Measurements from ENCODE around the gene HAND2. TPM values are rescaled to one million over a fixed set of nuclear protein-coding genes. Genes with fewer than 3 reads are reported as not detected.

Gene HAND2
- total RNA-seq, 1 donor from 2014 or later = not detected

GRCh38 chr4:173498771-173499170 lies 31.3 kb downstream of the HAND2 start:
- H3K36me3 ChIP-seq (ENCODE audit: insufficient read depth, low read length) = no peaks in the 10 kb centered on the region
- no peak overlapping the region for H2AFZ ChIP-seq (ENCODE audit: low read depth, low read length)
- no peak for DNase-seq (ENCODE audit: low read depth)
- Mint-ChIP-seq H3K4me3 (ENCODE audit: unreplicated experiment) (no peak overlapping the region), H3K4me1 (ENCODE audit: low read depth, unreplicated experiment) (peaks cover 5% of the 10 kb centered on the region), H3K9me3 (ENCODE audit: unreplicated experiment) (peaks cover 24% of the 10 kb centered on the region), H3K36me3 (ENCODE audit: low read depth, unreplicated experiment) (peaks cover 5% of the 10 kb centered on the region), H3K27ac (ENCODE audit: unreplicated experiment) (no peak overlapping the region), H3K27me3 (ENCODE audit: low read depth, unreplicated experiment) (peaks cover 82% of the 10 kb centered on the region)
- FAIRE-seq = no peak
- no peak overlapping the region for H3K9ac ChIP-seq (ENCODE audit: low read length)
- no peak overlapping the region for H3K4me2 ChIP-seq (ENCODE audit: low read length)
- peaks cover 6% of the 10 kb centered on the region for H3K4me1 ChIP-seq (ENCODE audit: insufficient read depth, low read length)
- no peak overlapping the region for H3K27ac ChIP-seq (ENCODE audit: low read depth, low read length)
- H3K79me2 ChIP-seq (ENCODE audit: insufficient read depth, low read length) = no peaks in the 10 kb centered on the region
- TF ChIP-seq, protein P1, sequence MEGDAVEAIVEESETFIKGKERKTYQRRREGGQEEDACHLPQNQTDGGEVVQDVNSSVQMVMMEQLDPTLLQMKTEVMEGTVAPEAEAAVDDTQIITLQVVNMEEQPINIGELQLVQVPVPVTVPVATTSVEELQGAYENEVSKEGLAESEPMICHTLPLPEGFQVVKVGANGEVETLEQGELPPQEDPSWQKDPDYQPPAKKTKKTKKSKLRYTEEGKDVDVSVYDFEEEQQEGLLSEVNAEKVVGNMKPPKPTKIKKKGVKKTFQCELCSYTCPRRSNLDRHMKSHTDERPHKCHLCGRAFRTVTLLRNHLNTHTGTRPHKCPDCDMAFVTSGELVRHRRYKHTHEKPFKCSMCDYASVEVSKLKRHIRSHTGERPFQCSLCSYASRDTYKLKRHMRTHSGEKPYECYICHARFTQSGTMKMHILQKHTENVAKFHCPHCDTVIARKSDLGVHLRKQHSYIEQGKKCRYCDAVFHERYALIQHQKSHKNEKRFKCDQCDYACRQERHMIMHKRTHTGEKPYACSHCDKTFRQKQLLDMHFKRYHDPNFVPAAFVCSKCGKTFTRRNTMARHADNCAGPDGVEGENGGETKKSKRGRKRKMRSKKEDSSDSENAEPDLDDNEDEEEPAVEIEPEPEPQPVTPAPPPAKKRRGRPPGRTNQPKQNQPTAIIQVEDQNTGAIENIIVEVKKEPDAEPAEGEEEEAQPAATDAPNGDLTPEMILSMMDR (IDR thresholded peaks at IDR 0.05; ENCODE audit: insufficient read depth, low read depth, low read length) = no peak
- no peak for TF ChIP-seq EZH2 (IDR thresholded peaks at IDR 0.05; ENCODE audit: insufficient read depth, low read length)
- H3K4me3 ChIP-seq (ENCODE audit: insufficient read depth, low read depth, low read length) = no peak overlapping the region
- no peaks in the 10 kb centered on the region for H4K20me1 ChIP-seq (ENCODE audit: insufficient read depth, low read length)
- peaks cover 12% of the 10 kb centered on the region for H3K9me3 ChIP-seq (ENCODE audit: insufficient read depth, low read depth, low read length)
- peaks cover 65% of the 10 kb centered on the region for H3K27me3 ChIP-seq (ENCODE audit: insufficient read depth, low read length)

- no peak overlapping the region for H3K4me3 ChIP-seq (ENCODE audit: insufficient read depth, low read depth, low read length)
- FAIRE-seq (no peak), DNase-seq (ENCODE audit: low read depth) (no peak)
- peaks cover 5% of the 10 kb centered on the region for H3K4me1 Mint-ChIP-seq (ENCODE audit: low read depth, unreplicated experiment)
- TF ChIP-seq, protein P1 (IDR thresholded peaks at IDR 0.05; ENCODE audit: insufficient read depth, low read depth, low read length) = no peak
- no peak for TF ChIP-seq EZH2 (IDR thresholded peaks at IDR 0.05; ENCODE audit: insufficient read depth, low read length)
- peaks cover 6% of the 10 kb centered on the region for H3K4me1 ChIP-seq (ENCODE audit: insufficient read depth, low read length)
- H3K4me3 Mint-ChIP-seq (ENCODE audit: unreplicated experiment) = no peak overlapping the region
- no peak overlapping the region for H3K9ac ChIP-seq (ENCODE audit: low read length)
- no peaks in the 10 kb centered on the region for H3K79me2 ChIP-seq (ENCODE audit: insufficient read depth, low read length)
- H3K4me2 ChIP-seq (ENCODE audit: low read length) = no peak overlapping the region
- no peak overlapping the region for H3K27ac ChIP-seq (ENCODE audit: low read depth, low read length)
- no peaks in the 10 kb centered on the region for H3K36me3 ChIP-seq (ENCODE audit: insufficient read depth, low read length)
- no peaks in the 10 kb centered on the region for H4K20me1 ChIP-seq (ENCODE audit: insufficient read depth, low read length)
- H2AFZ ChIP-seq (ENCODE audit: low read depth, low read length) = no peak overlapping the region
- no peak overlapping the region for H3K27ac Mint-ChIP-seq (ENCODE audit: unreplicated experiment)
- peaks cover 77% of the 10 kb centered on the region for H3K27me3 Mint-ChIP-seq (ENCODE audit: low read depth, unreplicated experiment)
- H3K9me3 ChIP-seq (ENCODE audit: insufficient read depth, low read depth, low read length) = peaks cover 12% of the 10 kb centered on the region
- peaks cover 5% of the 10 kb centered on the region for H3K36me3 Mint-ChIP-seq (ENCODE audit: low read depth, unreplicated experiment)
- peaks cover 59% of the 10 kb centered on the region for H3K27me3 ChIP-seq (ENCODE audit: insufficient read depth, low read length)
- H3K9me3 Mint-ChIP-seq (ENCODE audit: unreplicated experiment) = peaks cover 21% of the 10 kb centered on the region
Measured at GRCh38 chr4:173498023-173498422, 32.0 kb downstream of the HAND2 start.
